H7 (cell line): ENCODE results near the gene SMARCD1. TPM values are rescaled to one million over a fixed set of nuclear protein-coding genes. Genes with fewer than 3 reads are reported as not detected.

Experiments used
- DNase-seq: peaks from one replicate; pipeline ENCODE4 v3.0.0; 2012
- H3K27me3 ChIP-seq: 2 replicates; pipeline ENCODE4 v1.6.0; 2011; ENCODE audit warnings: mild to moderate bottlenecking, low read length; ENCODE audit not compliant: control insufficient read depth, insufficient read depth
- H3K36me3 ChIP-seq: replicated peaks from 2 replicates; pipeline ENCODE4 v1.5.1; 2011; ENCODE audit warnings: low read length; ENCODE audit not compliant: control insufficient read depth, insufficient read depth
- H3K4me3 ChIP-seq: 2 replicates; pipeline ENCODE4 v1.5.1; 2011; ENCODE audit warnings: low read depth, mild to moderate bottlenecking, control low read depth, low read length, moderate library complexity; ENCODE audit not compliant: insufficient read depth
- total RNA-seq: library from RNA; depleted of rRNA; stranded (reverse); fragments of >200 nt; shearing (Covaris generic); gene quantifications from 2 replicates; pipeline ENCODE4 v1.2.3, GENCODE V29; 2014; rRNA removed

SMARCD1 gene
- 182 and 196 TPM in 2 replicates for total RNA-seq

DNA sequence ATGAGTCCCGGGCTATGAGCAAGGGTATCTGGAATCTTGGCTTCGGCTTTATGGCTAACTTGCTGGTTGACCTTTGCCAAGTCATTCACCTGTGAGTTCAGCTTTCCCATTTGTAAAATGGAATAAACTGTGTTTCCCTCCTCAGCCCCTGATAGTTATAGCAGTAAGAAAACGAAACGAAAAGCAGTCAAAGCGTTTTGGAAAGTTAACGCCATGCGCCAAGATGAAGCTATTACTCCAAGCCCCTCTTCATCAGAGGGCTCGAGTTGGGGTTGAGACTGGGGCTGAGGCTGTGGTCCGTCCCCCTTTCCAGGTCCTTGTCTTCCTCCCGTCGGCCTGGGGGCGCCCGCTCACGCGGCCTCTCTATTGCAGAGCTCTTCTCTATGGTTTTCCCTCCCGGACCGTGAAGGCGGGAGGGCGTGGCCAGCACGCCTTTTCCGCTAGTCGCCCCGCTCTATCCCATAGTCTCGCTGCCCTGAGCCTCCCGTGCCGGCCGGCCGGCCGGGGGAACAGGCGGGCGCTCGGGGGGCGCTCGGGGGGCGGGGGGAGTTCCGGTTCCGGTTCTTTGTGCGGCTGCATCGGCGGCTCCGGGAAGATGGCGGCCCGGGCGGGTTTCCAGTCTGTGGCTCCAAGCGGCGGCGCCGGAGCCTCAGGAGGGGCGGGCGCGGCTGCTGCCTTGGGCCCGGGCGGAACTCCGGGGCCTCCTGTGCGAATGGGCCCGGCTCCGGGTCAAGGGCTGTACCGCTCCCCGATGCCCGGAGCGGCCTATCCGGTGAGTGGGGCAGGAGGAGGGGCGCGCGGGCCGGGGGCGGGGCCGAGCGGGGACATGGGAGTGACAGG is at the start of gene SMARCD1:
Gene SMARCD1 (plus strand): TSS at position 568 of the 840 bp plus-strand sequence. CDS start 28 bp downstream, at position 596.
- Histone ChIP-seq H3K4me3 (peak within 1 kb of the TSS; percentile 66), H3K36me3 (peaks cover 29% of the 10 kb centered on the region), H3K27me3 (peaks cover 24% of the 10 kb centered on the region)
- DNase-seq = peak; percentile 99

DNA sequence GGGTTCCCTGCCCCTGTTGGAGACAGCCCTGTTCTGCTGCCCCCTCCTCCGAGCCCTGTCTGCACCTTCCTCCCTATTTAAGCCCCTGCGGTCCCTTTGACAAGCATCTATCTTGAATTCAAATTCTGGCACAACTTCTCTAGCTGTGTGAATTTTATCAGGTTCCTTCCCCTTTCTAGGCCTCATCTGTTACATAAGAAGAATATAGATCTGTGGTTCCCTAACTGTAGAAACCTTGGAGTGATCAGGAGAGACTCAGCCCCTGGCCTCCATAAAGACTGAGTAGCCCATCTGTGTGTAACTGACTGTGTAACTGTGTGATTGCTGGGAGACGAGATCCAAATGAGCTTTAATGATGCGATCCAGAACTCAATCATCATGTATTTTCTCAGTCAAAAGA is 46.8 kb upstream of the SMARCD1 start:
- no peaks in the 10 kb centered on the region for H3K36me3 ChIP-seq
- no peak for DNase-seq
- no peak overlapping the region for H3K4me3 ChIP-seq
- no peaks in the 10 kb centered on the region; the same call in 1 of the 2 replicates for H3K27me3 ChIP-seq

- no peak overlapping the region for H3K4me3 ChIP-seq
- peak; percentile 92 for DNase-seq
- no peaks in the 10 kb centered on the region; the same call in 1 of the 2 replicates for H3K27me3 ChIP-seq
- no peaks in the 10 kb centered on the region for H3K36me3 ChIP-seq
These were observed 45.8 kb upstream of the SMARCD1 start for GRCh38 chr12:50039151-50039835.

DNA sequence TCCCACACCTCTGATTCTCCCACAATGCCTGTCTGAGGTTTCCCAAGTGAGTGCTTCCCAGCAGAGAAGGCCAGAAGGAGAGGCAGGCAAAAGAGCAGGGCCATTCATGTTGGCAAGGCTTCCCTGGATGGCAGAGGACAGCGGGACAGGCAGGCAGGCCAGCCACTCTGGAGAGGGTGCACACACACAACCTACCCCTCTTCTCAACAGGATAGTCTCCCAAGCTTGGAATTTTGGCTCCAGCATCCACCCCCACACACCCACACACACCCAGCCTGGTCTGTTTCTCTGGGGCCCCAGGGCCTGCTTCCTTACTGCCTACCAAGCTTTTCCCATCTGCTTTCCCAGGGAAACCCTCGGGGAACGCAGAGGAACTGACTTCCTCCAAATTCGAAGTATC is 44.5 kb upstream of the SMARCD1 start:
- H3K4me3 ChIP-seq = no peak overlapping the region
- no peak for DNase-seq
- no peaks in the 10 kb centered on the region for H3K36me3 ChIP-seq
- no peaks in the 10 kb centered on the region; the same call in 1 of the 2 replicates for H3K27me3 ChIP-seq

DNA sequence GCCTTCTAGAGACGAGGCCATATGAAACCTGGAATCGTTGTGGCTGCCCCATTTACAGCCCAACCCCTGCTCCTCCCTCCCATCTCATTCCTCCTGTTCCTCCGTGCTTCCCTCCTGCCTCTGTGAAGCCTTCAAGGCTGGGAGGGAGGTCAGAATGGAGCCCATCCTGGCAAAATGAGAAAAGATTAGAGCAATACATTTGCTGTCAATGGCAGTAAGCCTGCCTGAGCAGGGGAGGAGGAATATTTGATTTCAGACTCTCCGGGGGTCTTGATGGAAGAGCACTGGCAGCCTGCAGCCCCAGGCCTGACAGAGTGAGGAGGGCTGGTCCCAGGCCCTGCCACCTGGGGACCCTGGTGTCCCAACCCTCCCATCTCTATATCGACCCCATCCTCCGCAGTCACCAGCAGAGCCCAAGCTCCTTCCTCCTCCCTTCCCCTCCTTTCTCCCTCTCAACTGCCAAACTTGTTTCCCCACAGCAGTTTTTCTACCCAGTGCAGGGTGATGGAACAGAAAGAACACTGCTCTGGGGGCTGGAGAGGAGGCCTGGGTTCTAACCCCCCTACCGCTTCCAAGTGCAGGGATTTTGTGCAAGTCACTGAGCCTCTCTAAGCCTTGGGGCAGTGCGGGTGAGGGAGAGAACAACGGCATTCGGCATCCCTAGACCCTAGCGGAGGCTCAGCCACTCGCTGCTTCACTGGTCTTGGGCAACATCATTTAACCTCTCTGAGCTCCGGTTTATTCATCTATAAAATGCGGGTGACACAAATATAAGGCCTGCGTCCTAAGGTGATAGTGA is 43.9 kb upstream of the SMARCD1 start:
- DNase-seq = no peak
- H3K27me3 ChIP-seq = no peaks in the 10 kb centered on the region; the same call in 1 of the 2 replicates
- H3K36me3 ChIP-seq = no peaks in the 10 kb centered on the region
- no peak overlapping the region for H3K4me3 ChIP-seq

DNA sequence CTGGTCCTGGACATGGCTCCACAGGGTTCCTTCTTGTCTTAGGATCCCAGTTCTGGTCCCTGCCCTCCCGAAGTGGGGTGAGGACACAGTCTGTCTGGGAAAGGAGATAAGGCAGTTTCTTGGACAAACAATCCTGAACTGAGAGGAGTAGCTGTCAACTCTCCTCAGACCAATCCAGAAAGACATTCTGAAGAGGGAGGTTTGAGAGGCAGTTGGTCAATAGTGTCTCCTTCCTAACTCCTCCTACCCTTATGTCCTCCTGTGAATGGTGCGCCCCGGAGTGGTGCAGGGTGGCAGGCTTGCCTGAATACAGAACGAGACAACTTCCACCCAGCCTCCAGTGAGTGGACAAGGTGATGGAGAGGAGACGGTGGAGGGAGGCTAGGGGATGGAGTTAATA is 43.2 kb upstream of the SMARCD1 start:
- Histone ChIP-seq H3K27me3 (peaks cover under 1% of the 10 kb centered on the region), H3K4me3 (no peak overlapping the region), H3K36me3 (no peaks in the 10 kb centered on the region)
- DNase-seq = no peak

- Histone ChIP-seq H3K4me3 (no peak overlapping the region), H3K36me3 (no peaks in the 10 kb centered on the region), H3K27me3 (peaks cover 3% of the 10 kb centered on the region)
- DNase-seq = no peak
These were observed 42.4 kb upstream of the SMARCD1 start for GRCh38 chr12:50042693-50043092.

- no peak overlapping the region for H3K4me3 ChIP-seq
- DNase-seq = no peak
- H3K36me3 ChIP-seq = no peaks in the 10 kb centered on the region
- H3K27me3 ChIP-seq = peaks cover 3% of the 10 kb centered on the region
These were observed 41.8 kb upstream of the SMARCD1 start for GRCh38 chr12:50043308-50043707.

DNA sequence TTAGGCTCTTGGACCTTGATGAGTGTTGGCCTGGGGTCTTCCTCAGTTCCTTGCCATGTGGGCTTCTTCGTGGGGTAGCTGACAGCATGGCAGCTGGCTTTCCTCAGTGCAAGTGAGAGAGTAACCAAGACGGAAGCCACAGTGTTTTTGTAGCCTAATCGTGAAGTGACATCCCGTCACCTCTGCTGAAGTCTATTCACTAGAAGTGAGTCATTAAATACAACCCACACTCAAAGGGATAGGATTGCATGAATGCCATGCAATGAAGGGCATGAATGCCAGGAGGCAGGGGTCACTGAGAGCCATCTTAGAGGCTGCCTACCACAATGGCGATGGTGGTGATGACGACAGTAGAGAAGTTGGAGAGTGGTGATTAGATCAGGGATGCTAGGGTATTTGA is 41.3 kb upstream of the SMARCD1 start:
- no peaks in the 10 kb centered on the region for H3K36me3 ChIP-seq
- DNase-seq = no peak

GRCh38 chr12:50047693-50048250 is 37.4 kb upstream of the SMARCD1 start:
- Histone ChIP-seq H3K36me3 (no peaks in the 10 kb centered on the region), H3K27me3 (peaks cover 38% of the 10 kb centered on the region), H3K4me3 (no peak overlapping the region)
- no peak for DNase-seq

More for the DNA sequence above, 41.3 kb upstream of the SMARCD1 start:
- H3K27me3 ChIP-seq = peaks cover 3% of the 10 kb centered on the region
- no peak overlapping the region for H3K4me3 ChIP-seq

DNA sequence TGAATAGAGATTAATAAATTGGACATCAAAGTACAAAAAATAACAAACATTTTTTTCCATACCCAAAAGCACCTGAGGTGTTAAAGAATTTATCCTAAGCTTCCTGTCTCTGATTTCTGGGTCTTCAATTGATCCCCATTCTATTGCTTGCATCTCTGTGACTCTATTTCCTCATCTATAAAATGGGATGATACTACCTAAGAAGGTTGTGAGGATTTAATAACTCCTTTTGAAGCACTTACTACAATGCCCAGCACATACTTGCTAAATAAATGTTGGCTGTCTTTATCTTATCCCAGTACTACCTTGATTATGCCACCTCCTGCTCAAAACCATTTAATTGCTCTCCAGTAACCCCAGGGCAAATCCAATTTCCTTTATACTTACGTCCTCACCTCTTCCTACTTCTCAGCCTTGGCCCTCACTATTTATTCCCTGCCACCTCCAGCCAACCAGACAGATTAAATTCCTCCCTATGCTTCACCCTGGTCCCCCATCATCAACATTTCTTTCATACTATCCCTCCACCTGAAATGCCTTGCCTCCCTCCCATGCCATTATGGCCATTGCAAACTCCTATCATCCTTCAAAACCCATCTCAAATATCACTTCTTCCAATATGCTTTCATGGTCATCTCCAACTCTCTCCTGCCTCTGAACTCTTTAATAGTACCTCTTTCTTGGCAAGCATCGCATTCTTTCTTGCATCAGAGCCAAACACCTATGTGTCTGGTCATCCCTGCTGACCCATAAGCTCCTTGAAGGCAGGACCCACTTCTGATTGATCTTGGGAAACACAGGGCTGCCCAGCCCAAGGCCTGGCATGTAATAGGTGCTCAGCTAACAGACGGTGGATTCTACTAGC is 35.7 kb upstream of the SMARCD1 start:
- Histone ChIP-seq H3K4me3 (no peak overlapping the region), H3K27me3 (peaks cover 53% of the 10 kb centered on the region), H3K36me3 (no peaks in the 10 kb centered on the region)
- DNase-seq = no peak

GRCh38 chr12:50050119-50050385 is 35.1 kb upstream of the SMARCD1 start:
- peak overlapping the region; percentile 38 for H3K4me3 ChIP-seq
- H3K27me3 ChIP-seq = peaks cover 53% of the 10 kb centered on the region
- DNase-seq = no peak
- H3K36me3 ChIP-seq = no peaks in the 10 kb centered on the region

GRCh38 chr12:50050410-50051098 is 34.6 kb upstream of the SMARCD1 start:
- no peaks in the 10 kb centered on the region for H3K36me3 ChIP-seq
- peaks cover 57% of the 10 kb centered on the region for H3K27me3 ChIP-seq
- DNase-seq = peak; percentile 91
- peak overlapping the region; percentile 38 for H3K4me3 ChIP-seq
